Spleen (tissue), 7 donors: ENCODE measurements around the gene SMU1.

Experiments used
- POLR2A ChIP-seq, 3 donors: fragments of 450-650 bp; IDR thresholded peaks; one replicate each; pipeline ENCODE4 v1.5.1; 2017; ENCODE audit warnings: antibody characterized with exemption in 3 of 3, mild to moderate bottlenecking in 1 of 3
- TF ChIP-seq, protein P1 (sequence below), 11 experiments: fragments of 200-600 bp in 7 of 11; fragments of 450-650 bp in 4 of 11; sonication (generic) in 4 of 11; IDR thresholded peaks in 8 of 11; conservative IDR thresholded peaks in 3 of 11; 1 replicate in 7 of 11; 2 replicates in 4 of 11; pipeline versions ENCODE4 v1.4.0 to v1.8.0; 2016 to 2021; ENCODE audit warnings: antibody characterized with exemption in 11 of 11, inconsistent platforms in 4 of 11, mild to moderate bottlenecking in 1 of 11
- donor health status: DM: no; HTN: no; CAD: no; lungs with moderate emphysema.
- donor health status: DM: no; HTN: no; CAD: no.
- donor health status: DM: no; HTN: no; CAD: no.

DNA sequence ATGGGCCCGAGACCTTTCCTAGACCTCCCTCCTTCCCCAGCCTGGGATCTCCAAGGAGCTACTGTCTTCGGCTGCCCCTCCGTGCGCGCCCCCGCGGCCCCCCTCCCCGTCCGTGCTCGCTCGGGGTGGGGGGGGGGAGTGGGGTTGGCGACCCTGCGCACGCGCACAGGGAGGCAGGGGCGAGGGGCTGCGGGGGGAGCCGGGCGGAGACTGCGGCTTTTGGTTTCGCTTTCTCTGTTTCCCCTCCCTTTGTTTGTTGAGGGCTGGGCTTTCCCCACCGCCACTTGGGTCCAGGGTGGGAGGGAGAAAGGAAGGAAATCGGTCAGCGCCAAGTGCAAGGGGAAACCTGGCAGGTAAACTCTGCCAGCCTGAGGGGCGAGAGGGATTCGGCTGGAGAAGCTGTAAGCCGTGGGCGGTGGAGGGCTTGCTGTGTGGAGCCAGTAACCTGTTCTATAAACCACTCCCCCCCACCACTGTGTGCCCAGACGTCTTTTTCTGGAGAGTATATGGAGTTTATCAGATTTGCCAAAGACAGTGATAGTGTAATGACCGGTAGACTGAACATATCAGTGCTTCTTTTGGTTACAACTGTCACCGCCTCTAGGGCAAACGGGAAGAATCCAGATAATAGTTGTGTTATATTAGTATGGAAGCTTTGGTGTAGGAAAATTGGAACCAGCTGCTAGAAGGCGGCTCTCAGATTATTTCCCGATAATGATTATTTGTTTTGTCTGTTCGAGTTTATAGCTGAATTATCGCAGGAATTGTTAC, 50.7 kb downstream of the SMU1 start:
- TF ChIP-seq, protein P1, sequence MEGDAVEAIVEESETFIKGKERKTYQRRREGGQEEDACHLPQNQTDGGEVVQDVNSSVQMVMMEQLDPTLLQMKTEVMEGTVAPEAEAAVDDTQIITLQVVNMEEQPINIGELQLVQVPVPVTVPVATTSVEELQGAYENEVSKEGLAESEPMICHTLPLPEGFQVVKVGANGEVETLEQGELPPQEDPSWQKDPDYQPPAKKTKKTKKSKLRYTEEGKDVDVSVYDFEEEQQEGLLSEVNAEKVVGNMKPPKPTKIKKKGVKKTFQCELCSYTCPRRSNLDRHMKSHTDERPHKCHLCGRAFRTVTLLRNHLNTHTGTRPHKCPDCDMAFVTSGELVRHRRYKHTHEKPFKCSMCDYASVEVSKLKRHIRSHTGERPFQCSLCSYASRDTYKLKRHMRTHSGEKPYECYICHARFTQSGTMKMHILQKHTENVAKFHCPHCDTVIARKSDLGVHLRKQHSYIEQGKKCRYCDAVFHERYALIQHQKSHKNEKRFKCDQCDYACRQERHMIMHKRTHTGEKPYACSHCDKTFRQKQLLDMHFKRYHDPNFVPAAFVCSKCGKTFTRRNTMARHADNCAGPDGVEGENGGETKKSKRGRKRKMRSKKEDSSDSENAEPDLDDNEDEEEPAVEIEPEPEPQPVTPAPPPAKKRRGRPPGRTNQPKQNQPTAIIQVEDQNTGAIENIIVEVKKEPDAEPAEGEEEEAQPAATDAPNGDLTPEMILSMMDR (IDR thresholded peaks at IDR 0.05 in 8 of 11, conservative IDR thresholded peaks at IDR 0.05 in 3 of 11): no peak
- TF ChIP-seq POLR2A (IDR thresholded peaks at IDR 0.05): no peak
